Right atrium auricular region (tissue), 2 donors: Measurements from ENCODE around the gene HEATR5A. TPM values are rescaled to one million over a fixed set of nuclear protein-coding genes. Genes with fewer than 3 reads are reported as not detected.

Experiments
- DNase-seq: peaks from one replicate; pipeline ENCODE4 v3.0.0-alpha.2; 2019; ENCODE audit warnings: low spot score
- H3K27ac ChIP-seq, 2 donors: fragments of 200-600 bp; sonication (generic); 1 replicate in 1 of 2; 2 replicates in 1 of 2; pipeline ENCODE4 v1.5.1; 2016 to 2019
- H3K27me3 ChIP-seq, 2 donors: fragments of 200-600 bp; sonication (generic); one replicate each; pipeline versions ENCODE4 v1.5.1 to v1.6.0; 2017 to 2019
- H3K36me3 ChIP-seq: fragments of 200-600 bp; sonication (generic); one replicate; pipeline ENCODE4 v1.5.1; 2016
- H3K4me1 ChIP-seq, 2 donors: fragments of 200-600 bp; sonication (generic); one replicate each; pipeline versions ENCODE4 v1.5.1 to v1.6.0; 2017 to 2019
- H3K4me3 ChIP-seq, 2 donors: fragments of 200-600 bp; sonication (generic); 1 replicate in 1 of 2; 2 replicates in 1 of 2; pipeline ENCODE4 v1.5.1; 2017 to 2019; ENCODE audit warnings: mild to moderate bottlenecking in 1 of 2, moderate library complexity in 1 of 2
- H3K9me3 ChIP-seq, 2 donors: fragments of 200-600 bp; sonication (generic); one replicate each; pipeline ENCODE4 v1.5.1; 2019
- total RNA-seq, 2 donors: library from RNA; depleted of rRNA; stranded (reverse); fragments of >200 nt; gene quantifications; one replicate each; pipeline ENCODE4 v1.1.0, GENCODE V29; 2016
- TF ChIP-seq, protein P1 (sequence below), 2 donors: fragments of 200-600 bp; sonication (generic); IDR thresholded peaks; one replicate each; pipeline ENCODE4 v1.5.1; 2019; ENCODE audit warnings: antibody characterized with exemption in 2 of 2

Gene HEATR5A
- total RNA-seq, 2 donors from 2014 or later: 29.0 to 29.3 TPM

DNA sequence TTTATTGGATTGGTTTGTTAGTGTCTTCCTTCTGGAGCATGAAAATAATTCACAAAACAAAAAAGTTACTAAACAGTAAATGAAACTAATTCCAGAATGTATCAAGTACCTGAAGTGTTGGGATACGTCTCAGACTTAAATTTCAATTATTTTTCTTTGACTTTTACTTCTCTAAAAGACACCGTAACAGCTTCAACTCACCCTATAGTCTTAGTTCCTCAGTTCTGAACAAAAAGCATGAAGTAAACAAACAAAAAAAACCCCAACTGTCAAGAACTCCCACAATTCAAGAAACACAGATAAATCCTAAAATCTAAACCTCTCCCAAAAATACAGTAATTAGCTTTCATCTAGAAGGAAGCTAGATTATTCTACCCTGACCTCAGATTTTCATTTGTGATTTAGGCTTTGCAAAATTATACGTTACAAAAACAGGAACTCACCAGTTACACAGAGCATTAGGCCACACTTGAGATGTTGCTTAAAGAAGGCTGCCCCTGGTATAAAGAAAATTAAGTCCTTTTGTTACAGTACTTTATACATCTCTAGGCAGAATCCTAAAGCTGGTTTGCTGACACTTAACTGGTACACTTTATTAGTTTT is 10.2 kb downstream of the HEATR5A start:
- peaks cover 0 to 44% of the 10 kb centered on the region in 2 donors for H3K4me1 ChIP-seq

DNA sequence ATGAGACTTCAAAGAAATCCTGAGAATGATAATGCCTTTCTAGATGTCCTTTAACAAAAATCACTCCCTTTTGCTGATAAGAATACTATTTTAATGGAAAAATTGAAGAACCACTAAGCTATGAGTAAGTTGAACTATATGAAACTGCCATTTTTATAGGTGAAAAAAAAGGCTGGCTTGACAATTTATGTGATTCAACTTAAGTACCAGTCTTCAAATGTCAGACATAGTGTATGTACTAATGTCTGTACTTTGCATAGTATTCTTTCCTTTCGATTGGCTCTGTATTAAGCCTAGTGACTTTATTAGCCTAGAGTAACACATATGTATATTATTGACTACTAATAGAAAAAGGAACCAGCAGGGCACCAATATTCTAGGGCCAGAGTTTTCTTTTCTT is 11.9 kb downstream of the HEATR5A start:
- H3K27me3 ChIP-seq: no peaks in the 10 kb centered on the region
- TF ChIP-seq, protein P1, sequence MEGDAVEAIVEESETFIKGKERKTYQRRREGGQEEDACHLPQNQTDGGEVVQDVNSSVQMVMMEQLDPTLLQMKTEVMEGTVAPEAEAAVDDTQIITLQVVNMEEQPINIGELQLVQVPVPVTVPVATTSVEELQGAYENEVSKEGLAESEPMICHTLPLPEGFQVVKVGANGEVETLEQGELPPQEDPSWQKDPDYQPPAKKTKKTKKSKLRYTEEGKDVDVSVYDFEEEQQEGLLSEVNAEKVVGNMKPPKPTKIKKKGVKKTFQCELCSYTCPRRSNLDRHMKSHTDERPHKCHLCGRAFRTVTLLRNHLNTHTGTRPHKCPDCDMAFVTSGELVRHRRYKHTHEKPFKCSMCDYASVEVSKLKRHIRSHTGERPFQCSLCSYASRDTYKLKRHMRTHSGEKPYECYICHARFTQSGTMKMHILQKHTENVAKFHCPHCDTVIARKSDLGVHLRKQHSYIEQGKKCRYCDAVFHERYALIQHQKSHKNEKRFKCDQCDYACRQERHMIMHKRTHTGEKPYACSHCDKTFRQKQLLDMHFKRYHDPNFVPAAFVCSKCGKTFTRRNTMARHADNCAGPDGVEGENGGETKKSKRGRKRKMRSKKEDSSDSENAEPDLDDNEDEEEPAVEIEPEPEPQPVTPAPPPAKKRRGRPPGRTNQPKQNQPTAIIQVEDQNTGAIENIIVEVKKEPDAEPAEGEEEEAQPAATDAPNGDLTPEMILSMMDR (IDR thresholded peaks at IDR 0.05): no peak
- peaks cover 0 to 30% of the 10 kb centered on the region in 2 donors for H3K4me1 ChIP-seq
- no peak overlapping the region for H3K4me3 ChIP-seq
- no peak overlapping the region for H3K27ac ChIP-seq
- no peaks in the 10 kb centered on the region for H3K36me3 ChIP-seq
- no peaks in the 10 kb centered on the region for H3K9me3 ChIP-seq
- no peak for DNase-seq

More for the DNA sequence above, 10.2 kb downstream of the HEATR5A start:
- Histone ChIP-seq H3K27me3 (no peaks in the 10 kb centered on the region), H3K4me3 (no peak overlapping the region), H3K9me3 (no peaks in the 10 kb centered on the region), H3K36me3 (no peaks in the 10 kb centered on the region), H3K27ac (no peak overlapping the region)
- no peak for DNase-seq
- TF ChIP-seq, protein P1 (IDR thresholded peaks at IDR 0.05): no peak

DNA sequence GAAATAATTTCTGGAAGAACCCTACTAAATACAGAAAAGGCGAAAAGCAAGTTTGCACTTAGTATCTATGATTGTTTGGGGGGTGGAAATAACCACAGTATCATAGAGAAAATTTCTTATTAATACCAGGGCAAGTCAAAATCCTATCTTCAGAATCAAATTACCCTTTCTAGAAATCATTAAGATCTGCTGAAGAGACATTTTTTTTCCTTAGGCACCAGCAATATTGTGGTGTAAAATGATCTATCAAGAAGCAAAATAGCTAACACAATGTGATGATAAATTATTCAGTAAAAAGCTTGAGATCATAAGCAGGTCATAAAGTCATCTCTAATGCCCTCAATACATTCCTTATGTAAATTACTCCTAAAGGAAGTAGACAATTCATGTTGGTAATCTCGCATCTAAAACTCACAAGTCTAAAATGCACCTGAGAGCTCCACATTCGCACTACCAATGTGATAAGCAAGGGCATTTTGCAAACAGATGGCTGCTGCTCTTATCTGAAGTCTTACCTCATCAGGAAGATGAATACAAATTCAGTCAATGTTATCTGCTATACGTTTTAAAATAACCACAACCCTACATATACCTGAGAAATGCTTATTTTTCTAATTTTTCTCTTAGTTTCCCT is 14.6 kb downstream of the HEATR5A start:
- no peak for DNase-seq
- Histone ChIP-seq H3K36me3 (peaks cover 6% of the 10 kb centered on the region), H3K27ac (no peak overlapping the region), H3K4me1 (peaks cover 0 to 20% of the 10 kb centered on the region in 2 donors), H3K27me3 (no peaks in the 10 kb centered on the region), H3K9me3 (no peaks in the 10 kb centered on the region), H3K4me3 (no peak overlapping the region)
- TF ChIP-seq, protein P1 (IDR thresholded peaks at IDR 0.05): no peak

DNA sequence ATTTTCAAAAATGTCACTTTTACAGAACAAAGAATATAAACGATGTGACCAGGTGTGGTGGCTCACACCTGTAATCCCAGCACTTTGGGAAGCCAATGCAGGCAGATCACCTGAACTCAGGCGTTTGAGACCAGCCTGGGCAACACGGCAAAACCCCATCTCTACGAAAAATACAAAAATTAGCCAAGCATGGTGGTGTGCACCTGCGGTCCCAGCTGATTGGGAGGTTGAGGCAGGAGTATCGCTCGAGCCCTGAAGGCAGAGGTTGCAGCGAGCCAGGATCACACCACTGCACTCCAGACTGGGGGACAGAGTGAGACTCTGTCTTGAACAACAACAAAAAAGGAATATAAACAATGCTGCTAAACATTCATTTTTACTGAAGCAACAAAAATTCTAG is 15.2 kb downstream of the HEATR5A start:
- no peak for DNase-seq
- TF ChIP-seq, protein P1 (IDR thresholded peaks at IDR 0.05): no peak
- Histone ChIP-seq H3K4me1 (peaks cover 0 to 15% of the 10 kb centered on the region in 2 donors), H3K27ac (no peak overlapping the region), H3K9me3 (no peaks in the 10 kb centered on the region), H3K36me3 (peaks cover 7% of the 10 kb centered on the region), H3K4me3 (no peak overlapping the region), H3K27me3 (no peaks in the 10 kb centered on the region)

DNA sequence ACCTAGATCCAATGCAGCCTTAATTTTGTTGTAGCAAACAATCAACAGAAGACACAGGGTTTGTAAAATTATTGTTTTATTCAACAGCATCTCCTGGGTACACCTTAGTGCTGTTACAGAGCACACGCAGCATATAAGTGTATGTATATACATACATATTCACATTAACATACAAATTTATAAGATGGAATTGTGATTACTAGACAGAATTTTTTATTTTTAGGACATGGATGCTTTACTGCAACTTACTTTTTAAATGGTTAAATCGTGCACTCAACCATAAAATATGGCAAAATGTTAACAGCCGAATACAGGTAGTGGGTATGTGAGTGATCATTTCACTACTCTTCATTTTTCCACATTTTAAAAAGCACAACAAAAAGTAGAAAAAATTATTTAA is 16.6 kb downstream of the HEATR5A start:
- Histone ChIP-seq H3K36me3 (peaks cover 21% of the 10 kb centered on the region), H3K4me3 (no peak overlapping the region), H3K4me1 (peaks cover 0 to 15% of the 10 kb centered on the region in 2 donors), H3K9me3 (no peaks in the 10 kb centered on the region), H3K27ac (no peak overlapping the region), H3K27me3 (no peaks in the 10 kb centered on the region)
- DNase-seq: no peak
- TF ChIP-seq, protein P1 (IDR thresholded peaks at IDR 0.05): no peak
